Measurements from ENCODE around the gene BACE1.

GRCh38 chr11:117361432-117361831 is 45.4 kb upstream of the BACE1 start:
- no peak for TF ChIP-seq CTCF (IDR thresholded peaks at IDR 0.05)
- TF ChIP-seq POLR2A (IDR thresholded peaks at IDR 0.05), result no peak

Data from uterus (tissue), 2 donors.